Fibroblast of pulmonary artery (primary cell): ENCODE results near the gene HCK.

ENCODE experiments used
- DNase-seq: peaks from one replicate; pipeline ENCODE4 v3.0.0-alpha.2; 2010; ENCODE audit warnings: low read depth
- H3K4me3 ChIP-seq: replicated peaks from 2 replicates; pipeline ENCODE4 v1.5.1; 2011; ENCODE audit warnings: low read depth, mild to moderate bottlenecking, control low read depth, low read length, moderate library complexity
- TF ChIP-seq, protein P1 (sequence below): IDR thresholded peaks from 2 replicates; pipeline ENCODE4 v1.5.1; 2011; ENCODE audit warnings: mild to moderate bottlenecking, control low read depth, low read length, inconsistent platforms; ENCODE audit errors: missing control alignments

Gene HCK

DNA sequence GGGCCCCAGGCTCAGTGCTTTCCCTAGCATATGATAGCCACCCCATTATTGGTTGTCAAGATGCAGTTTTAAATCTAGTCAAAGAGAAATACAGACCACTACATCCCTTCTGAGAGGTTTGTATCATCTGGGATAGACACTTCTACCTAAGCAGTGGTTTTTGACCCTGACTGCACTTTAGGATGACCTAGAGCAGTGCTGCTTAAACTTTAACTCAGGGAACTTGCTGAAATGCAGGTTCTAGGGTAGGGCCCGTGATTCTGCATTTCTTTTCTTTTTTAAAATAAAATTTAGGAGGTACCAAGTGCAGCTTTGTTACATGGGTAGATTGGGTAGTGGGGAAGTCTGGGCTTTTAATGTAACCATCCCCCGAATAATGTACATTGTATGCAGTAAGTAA lies 76.1 kb downstream of the HCK start:
- DNase-seq = no peak
- H3K4me3 ChIP-seq = no peak overlapping the region
- TF ChIP-seq, protein P1, sequence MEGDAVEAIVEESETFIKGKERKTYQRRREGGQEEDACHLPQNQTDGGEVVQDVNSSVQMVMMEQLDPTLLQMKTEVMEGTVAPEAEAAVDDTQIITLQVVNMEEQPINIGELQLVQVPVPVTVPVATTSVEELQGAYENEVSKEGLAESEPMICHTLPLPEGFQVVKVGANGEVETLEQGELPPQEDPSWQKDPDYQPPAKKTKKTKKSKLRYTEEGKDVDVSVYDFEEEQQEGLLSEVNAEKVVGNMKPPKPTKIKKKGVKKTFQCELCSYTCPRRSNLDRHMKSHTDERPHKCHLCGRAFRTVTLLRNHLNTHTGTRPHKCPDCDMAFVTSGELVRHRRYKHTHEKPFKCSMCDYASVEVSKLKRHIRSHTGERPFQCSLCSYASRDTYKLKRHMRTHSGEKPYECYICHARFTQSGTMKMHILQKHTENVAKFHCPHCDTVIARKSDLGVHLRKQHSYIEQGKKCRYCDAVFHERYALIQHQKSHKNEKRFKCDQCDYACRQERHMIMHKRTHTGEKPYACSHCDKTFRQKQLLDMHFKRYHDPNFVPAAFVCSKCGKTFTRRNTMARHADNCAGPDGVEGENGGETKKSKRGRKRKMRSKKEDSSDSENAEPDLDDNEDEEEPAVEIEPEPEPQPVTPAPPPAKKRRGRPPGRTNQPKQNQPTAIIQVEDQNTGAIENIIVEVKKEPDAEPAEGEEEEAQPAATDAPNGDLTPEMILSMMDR = no peak

DNA sequence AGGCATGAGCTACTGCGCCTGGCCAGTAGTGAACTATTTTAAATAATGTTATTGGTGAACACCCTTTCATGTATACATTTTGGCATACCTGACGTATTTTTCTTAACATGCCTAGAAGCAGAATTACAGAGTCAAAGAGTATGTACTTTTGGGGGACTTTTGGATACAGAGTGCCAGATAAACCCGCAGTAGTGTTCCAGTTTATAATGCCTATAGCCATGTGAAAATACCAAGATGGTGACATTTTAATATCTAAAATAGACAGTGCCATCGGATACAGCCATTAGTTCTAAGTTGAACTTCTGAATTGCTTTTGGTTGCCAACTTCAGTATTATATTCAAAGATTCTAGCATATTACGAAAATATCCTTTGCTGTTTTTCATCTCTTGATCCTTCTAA lies 77.8 kb downstream of the HCK start:
- no peak for DNase-seq

DNA sequence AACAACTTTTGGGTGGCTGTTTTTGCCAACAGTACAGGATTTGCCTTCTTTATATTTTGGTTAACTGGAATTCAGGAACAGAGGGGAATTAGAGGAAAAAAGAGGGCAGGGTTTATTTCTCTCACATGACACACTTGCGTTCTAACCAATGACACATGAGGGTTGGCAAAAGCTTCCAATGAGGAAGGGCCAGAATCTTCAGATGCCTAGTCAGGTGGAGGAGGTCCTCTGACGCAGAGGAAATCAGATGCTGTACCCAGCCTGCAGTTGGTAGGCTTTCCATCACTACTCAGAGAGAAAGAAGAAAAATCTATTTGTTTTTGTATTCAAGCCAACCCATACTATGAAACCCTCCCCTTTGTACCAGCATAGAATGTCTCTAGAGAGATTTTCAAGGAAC lies 78.3 kb downstream of the HCK start:
- H3K4me3 ChIP-seq = no peak overlapping the region
- TF ChIP-seq, protein P1 = no peak
- DNase-seq = peak; percentile 16

More for the DNA sequence above, 77.8 kb downstream of the HCK start:
- TF ChIP-seq, protein P1 = no peak
- H3K4me3 ChIP-seq = no peak overlapping the region

DNA sequence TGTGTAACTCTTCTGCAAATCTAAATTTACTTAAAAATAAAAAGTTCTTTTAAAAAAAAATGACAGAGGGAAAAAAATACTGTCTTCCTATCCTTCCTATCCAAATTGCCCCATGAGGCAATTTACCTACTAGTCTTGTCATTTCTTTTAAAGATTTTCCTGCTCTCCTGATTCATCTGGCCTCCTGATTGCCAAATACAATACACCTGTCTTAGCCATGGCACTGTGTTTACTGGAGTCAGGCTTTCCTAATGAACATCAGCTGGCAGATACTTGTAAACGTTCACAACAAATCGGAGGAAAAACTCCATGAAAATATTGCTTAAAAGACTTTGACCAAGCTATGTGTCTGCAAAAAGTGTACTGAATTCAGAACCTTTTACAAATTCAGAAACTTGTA lies 78.9 kb downstream of the HCK start:
- H3K4me3 ChIP-seq = no peak overlapping the region

DNA sequence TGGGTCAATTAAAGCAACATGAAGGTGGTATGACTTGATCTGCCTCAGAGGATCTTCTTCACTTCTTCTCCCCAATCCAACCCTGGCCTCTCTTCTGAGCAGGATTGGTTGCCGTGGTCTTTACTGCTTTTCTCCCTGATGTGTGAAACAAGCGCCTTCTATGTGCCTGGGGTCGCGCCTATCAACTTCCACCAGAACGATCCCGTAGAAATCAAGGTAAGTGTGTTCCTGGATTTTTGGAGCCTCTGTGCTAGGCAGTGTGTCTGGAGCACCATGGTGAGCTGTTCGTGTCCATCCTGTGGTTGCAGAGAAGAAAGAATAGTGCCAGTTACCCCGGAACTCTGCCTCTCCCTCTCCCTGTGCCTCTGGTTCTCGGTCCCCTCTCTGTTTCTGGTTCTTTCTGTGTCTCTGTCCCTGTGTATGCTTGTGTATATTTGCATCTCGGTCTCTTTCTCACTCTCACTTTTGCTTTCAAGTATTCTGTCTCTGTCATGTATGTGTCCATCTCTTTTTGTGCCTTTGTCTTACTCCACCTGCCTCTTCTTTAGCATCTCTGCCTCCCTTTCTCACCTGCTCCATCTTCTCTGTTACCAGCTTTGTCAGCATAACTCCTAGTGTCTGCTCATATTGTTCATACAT lies 81.0 kb downstream of the HCK start:
- DNase-seq = no peak
- TF ChIP-seq, protein P1 = no peak
- H3K4me3 ChIP-seq = no peak overlapping the region

More for the DNA sequence above, 78.9 kb downstream of the HCK start:
- DNase-seq = no peak
- TF ChIP-seq, protein P1 = no peak

DNA sequence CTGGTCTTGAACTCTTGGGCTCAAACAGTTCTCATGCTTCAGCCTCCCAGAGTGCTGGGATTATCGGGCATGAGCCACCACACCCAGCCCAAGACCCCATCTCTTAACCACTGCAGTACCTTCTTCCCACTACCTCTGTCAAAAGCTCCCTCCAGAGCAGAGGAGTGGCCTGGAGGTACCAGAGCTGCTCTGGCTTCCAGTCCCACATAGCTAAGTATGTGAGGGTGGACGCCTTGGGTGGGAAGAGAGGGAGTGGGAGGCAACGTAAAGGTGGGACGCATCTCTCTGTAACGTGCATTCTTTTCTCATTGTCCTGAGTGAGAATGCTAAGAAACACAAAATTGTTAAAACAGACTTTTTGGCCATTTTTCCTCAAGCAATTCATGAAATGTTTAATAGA lies 82.0 kb downstream of the HCK start:
- DNase-seq = no peak
- TF ChIP-seq, protein P1 = no peak
- H3K4me3 ChIP-seq = no peak overlapping the region

DNA sequence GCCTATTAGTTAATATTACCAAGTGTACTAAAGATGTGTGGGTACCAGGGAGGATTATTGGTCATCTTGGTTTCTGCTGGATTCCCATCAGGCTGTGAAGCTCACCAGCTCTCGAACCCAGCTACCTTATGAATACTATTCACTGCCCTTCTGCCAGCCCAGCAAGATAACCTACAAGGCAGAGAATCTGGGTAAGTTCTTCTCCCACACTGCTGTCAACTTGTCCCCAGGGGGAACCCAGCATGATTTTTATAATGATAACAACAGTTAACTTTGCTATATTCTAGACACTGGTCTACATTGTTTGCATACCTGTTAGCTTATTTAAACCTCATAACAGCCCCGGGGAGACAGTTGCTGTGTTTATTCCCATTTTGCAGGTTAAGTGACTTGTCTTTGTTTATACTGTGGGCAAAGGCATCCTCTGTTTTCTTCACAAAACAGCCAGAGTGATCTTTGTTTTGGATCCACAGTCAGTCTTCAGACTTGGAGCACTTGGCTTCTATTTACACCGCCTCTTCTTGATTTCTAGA lies 84.0 kb downstream of the HCK start:
- TF ChIP-seq, protein P1 = no peak
- no peak for DNase-seq
- no peak overlapping the region for H3K4me3 ChIP-seq
